Activated CD8-positive, alpha-beta memory T cell treated with anti-CD3 and anti-CD28 coated beads, Interleukin-2, amount 50 U/mL, for 4 hours (primary cell): ENCODE results near the gene RUNX1.

ENCODE experiments used
- DNase-seq: peaks from one replicate; pipeline ENCODE4 v3.0.0-alpha.2; 2020

The RUNX1 gene

GRCh38 chr21:34875830-34876229, 173.3 kb downstream of the RUNX1 start:
- DNase-seq = no peak

- DNase-seq = no peak
These were observed 174.2 kb downstream of the RUNX1 start for GRCh38 chr21:34874684-34875513.

- no peak for DNase-seq
These were observed 177.8 kb downstream of the RUNX1 start for GRCh38 chr21:34871026-34871908.

GRCh38 chr21:34870246-34870645, 178.9 kb downstream of the RUNX1 start:
- DNase-seq = no peak

- no peak for DNase-seq
These were observed 179.6 kb downstream of the RUNX1 start for GRCh38 chr21:34869545-34869944.

- no peak for DNase-seq
These were observed 181.3 kb downstream of the RUNX1 start for GRCh38 chr21:34867785-34868184.

- no peak for DNase-seq
These were observed 183.5 kb downstream of the RUNX1 start for GRCh38 chr21:34865400-34866241.

- DNase-seq = no peak
These were observed 184.5 kb downstream of the RUNX1 start for GRCh38 chr21:34864370-34865149.

GRCh38 chr21:34862951-34863350, 186.2 kb downstream of the RUNX1 start:
- DNase-seq = no peak

GRCh38 chr21:34861258-34861657, 187.8 kb downstream of the RUNX1 start:
- DNase-seq = no peak

GRCh38 chr21:34859976-34860653, 189.0 kb downstream of the RUNX1 start:
- DNase-seq = no peak

- no peak for DNase-seq
These were observed 190.5 kb downstream of the RUNX1 start for GRCh38 chr21:34858559-34858958.

- DNase-seq = no peak
These were observed 191.2 kb downstream of the RUNX1 start for GRCh38 chr21:34857874-34858273.

- DNase-seq = no peak
These were observed 191.9 kb downstream of the RUNX1 start for GRCh38 chr21:34857122-34857713.

- no peak for DNase-seq
These were observed 196.7 kb downstream of the RUNX1 start for GRCh38 chr21:34852448-34852847.

- DNase-seq = no peak
These were observed 198.9 kb downstream of the RUNX1 start for GRCh38 chr21:34850166-34850690.

GRCh38 chr21:34846601-34847112, 202.4 kb downstream of the RUNX1 start:
- no peak for DNase-seq

- DNase-seq = no peak
These were observed 203.3 kb downstream of the RUNX1 start for GRCh38 chr21:34845521-34846451.

- DNase-seq = no peak
These were observed 204.2 kb downstream of the RUNX1 start for GRCh38 chr21:34844924-34845238.
